GM18526 (cell line): Measurements from ENCODE around the gene UFSP2.

Experiments used
- POLR2A ChIP-seq: IDR thresholded peaks from 3 replicates; pipeline ENCODE4 v1.6.1; 2011; ENCODE audit not compliant: insufficient read length; ENCODE audit errors: extremely low read depth

The UFSP2 gene

DNA sequence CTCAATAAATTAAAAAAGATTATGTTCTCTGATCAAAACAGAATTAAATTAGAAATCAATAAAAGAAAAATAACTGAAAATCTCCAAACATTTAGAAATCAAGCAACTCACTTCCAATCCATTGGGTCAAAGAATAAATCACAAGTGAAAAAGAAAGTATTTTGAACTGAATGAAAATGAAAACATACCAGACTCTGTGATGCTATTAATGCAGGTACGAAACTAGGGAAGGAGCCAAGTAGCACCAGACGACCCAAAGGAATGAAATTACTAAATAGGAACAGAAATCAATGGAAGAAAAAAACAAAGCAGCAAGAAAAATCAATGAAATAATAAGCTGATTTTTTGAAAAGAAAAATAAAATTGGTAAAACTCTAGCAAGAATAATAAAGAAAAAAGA is 30.4 kb upstream of the UFSP2 start:
- TF ChIP-seq POLR2A, result no peak

DNA sequence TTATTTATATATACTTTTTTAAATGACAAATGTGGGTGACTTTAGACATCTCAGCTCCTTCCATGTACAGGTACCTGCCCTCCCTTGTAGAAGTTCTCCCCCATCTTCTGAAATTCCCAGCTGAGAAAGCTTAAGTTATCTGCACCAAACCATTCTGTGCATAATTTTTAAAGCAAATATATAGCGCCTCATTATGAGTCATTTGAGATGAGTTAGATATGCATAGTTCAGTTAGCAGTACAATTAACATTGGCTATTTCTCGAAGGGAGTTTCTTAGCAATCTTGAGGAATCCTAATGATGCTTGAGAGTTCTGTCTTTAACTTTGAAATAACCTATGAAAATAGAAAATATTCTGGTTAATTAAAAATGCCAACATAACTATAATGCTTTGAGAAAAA is 19.4 kb upstream of the UFSP2 start:
- TF ChIP-seq POLR2A, result no peak

DNA sequence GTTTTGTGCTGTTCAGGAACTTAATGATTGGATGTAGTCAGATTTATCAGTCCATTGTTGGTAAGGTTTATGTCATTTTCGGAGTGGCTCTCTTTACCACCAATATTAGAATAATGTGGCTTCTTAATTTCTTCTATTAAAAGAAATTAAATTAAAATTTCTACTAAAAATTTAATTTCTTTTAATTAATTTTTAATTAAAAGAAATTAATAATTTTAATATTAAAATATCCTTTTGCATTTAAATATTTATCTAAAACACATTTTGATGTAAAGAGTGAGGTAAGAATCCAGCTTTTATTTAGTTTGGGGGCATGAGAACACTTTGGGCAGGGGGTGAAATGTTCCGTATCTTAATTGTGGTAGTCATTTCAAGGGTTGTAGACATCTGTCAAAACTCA is 15.7 kb upstream of the UFSP2 start:
- TF ChIP-seq POLR2A, result no peak

DNA sequence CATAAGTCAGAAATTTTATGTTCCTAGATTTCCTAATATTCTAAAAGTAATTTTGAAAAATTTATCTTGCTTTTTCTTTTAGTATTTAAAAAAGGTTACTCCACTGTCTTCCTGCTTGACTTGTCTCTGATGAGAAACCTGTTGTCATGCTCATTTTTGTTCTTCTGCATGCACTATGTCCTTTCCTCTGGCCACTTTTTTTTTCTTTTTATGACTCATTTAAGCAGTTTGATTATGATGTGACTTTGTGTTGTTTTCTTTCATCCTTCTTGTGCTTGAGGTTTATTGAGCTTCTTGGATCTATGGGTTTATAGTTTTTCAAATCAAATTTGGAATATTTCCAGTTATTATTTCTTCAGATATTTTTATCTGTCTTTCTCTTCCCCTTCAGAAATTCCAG is 12.0 kb upstream of the UFSP2 start:
- TF ChIP-seq POLR2A, result no peak

DNA sequence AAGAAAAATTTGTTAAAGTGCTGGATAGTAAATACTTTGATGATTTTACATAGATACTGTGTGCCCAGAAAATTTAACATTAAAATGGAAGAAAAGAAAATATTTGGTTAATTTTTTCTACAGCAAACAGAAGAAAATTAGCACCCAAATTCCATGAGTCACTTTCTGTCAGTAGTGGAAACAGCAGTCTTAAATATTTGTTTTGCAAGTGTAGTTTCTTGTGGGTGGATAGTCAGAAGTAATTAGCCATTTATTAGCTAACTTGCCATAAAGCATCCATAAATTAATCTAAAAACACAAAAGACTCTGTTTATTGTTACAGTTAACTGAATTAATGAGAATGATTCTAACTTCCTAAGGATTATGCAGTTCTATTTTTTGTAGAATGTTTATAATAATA is 9.7 kb upstream of the UFSP2 start:
- no peak for TF ChIP-seq POLR2A

DNA sequence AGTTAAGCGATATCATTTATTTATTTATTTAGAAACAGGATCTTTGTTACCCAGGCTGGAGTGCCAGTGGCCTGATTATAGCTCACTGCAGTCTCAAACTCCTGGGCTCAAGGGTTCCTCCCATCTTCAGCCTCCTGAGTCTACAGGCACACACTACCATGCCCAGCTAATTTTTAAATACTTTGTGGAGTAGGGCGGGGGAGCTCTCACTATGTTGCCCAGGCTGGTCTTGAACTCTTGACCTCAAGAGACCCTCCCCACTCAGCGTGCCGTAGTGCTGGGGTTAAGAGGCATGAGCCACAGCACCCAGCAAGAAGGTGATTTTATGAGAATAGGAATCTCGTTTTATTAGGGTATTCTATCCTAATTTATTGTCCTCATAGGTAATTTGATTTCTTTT is 3.9 kb upstream of the UFSP2 start:
- no peak for TF ChIP-seq POLR2A

DNA sequence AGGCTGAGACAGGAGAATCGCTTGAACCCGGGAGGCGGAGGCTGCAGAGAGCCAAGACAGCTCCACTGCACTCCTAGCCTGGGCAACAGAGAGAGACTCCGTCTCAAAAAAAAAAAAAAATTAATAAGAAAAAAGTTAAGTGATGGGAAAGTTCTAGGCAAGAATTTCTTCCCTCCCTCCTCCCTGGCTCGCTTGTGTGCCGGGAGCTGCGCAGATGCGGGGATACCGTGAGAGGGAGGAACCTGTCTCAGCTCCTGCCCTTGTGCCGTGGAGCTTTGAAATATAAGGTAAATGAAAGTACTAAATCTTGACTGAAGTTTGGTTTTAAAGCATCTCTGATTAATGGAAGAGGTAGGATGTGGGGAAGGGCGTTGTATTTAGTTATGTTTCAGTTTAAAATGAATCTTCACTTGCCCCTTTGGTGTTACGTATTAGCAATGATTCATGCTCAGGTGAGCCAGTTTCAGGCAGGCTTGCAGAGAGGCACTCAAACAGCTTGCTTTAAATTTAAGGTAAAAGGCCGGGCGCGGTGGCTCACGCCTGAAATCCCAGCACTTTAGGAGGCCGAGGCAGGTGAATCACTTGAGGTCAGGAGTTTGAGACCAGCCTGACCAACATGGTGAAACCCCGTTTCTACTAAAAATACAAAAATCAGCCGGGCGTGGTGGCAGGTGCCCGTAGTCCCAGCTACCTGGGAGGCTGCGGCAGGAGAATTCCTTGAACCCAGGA is 1.4 kb upstream of the UFSP2 start:
- no peak for TF ChIP-seq POLR2A

DNA sequence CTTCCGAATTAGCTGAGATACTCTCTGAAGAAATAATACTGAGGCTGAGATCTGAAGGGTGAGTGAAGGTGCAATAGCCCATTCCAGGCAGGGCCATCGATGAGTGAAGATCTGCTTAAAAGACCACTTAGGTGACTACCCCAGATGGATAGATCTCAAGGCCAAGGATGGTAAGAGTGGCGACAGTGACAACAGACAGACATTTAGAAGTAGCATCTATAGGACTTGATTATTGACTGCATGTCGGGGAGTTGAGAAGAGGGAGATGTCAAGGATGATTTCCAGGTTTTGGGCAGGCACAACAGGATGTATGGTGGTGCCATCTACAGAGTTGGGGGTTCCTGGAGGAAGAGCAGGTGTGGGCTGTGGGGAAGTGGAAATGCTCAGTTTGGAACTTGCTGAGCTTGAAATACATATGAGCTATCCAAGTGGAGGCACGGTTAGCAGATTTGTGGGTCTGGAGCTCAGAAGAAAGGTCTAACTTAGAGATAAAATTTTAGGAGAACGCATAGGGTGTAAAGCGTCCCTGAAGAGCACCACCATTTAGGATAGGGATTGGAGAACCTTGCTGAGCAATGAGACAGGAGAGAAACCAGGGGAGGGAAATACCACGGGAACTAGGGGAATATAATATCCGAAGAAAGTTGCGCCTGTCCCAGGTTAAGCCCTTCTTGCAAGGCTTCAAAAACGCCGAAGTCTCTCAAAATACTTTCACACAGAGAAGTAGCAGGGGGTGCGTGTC is 688 bp downstream of the UFSP2 start:
- no peak for TF ChIP-seq POLR2A

DNA sequence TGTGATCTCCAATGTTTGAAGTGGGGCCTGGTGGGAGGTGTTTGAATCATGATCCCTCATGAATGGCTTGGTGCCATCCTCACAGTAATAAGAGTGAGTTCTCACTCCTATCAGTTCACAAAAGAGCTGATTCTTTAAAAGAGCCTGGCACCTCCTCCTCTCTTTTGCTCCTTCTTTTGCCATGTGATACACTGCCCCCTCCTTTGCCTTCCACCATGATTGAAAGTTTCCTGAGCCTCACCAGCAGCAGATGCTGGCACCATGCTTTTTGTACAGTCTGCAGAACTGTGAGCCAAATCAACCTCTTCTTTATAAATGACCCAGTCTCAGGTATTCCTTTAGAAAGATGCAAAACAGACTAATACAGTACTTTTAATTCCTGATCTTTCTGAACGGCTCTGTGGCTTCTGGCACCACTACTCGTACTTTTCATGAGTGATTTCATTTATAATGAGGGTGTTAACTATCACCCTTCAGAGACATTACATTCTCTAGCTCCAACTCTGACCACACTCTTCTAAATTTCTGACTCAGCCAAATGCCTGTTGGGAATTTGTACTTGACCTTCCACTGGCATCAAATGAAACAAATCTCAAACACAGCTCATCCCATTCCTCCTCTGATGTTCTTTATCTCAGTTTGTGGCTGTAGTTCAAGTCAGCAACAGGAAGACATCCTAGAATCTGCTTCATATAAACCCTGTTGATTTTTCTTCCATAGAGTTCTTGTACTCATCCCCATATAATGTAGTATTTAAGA is 4.2 kb downstream of the UFSP2 start:
- TF ChIP-seq POLR2A, result no peak

DNA sequence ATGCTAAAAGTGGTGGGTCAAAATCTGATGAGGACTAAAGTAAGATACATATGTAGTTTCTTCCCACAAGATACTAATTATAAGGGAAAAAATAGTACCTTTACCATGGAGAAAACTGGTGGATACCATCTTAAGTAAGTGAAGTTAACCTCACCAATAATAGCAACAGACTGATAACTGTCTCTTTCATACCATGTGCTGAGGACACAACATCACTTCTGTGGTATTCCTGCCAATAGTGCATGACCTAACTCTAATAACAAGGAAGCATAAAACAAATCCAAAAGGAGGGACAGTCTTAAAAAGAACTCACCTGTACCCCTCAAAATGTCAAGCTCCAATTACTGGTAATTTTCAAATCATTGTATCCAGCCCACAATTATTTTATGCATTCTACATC is 8.8 kb downstream of the UFSP2 start:
- no peak for TF ChIP-seq POLR2A

DNA sequence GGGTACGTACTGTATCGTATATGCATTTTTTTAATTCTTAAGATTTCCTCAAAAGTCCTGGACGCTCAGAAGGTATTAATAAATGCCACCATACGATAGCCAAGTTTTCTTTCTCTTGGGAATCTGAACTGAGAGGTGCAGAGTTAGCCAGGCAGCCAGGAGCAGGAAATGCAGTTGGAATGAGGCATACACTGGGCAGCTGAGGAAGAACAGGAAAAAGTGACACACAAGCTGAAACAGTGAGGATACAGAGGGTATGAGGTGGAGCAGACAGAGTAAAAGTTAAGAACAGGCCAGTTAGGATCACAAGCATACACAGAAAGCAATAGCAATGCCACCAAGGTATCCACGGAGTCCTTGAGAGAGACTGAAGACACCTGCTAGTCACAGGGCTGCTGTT is 13.4 kb downstream of the UFSP2 start:
- TF ChIP-seq POLR2A, result no peak

DNA sequence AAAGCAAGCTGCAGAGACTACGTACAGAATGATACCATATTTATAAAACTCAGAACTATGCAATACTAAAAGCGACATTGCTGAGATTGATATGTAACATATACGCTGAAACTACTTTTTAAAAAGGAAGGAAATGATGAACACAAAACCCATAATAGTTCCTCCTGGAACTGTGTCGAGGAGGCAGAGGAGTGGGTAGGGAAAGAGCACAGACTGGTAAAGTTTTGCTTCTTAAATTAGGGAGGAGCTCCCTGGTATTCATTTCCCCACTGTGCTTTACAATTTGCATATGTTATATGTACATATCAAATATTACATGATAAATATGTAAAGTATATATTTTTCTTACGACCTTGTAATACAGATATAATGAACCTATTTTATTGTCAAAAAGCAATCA is 13.9 kb downstream of the UFSP2 start:
- TF ChIP-seq POLR2A, result no peak

DNA sequence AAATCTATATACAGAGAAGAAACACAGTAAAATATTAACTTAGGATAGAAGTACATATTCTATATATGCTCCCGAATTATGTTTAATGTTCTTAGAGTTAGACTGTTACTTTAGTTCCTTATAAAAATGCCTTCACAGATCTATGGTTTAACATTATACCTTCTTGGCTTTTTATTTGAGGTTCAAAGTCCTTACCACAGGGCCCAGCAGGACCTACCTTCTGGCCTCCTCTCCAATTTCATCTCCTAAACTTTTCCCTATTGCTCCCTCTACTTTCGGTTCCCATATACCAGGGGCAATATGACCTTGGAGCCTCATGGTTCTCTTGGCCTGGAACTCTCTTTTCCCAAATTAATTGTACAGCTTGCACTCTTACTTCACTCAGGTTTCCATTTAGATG is 17.3 kb downstream of the UFSP2 start:
- no peak for TF ChIP-seq POLR2A

DNA sequence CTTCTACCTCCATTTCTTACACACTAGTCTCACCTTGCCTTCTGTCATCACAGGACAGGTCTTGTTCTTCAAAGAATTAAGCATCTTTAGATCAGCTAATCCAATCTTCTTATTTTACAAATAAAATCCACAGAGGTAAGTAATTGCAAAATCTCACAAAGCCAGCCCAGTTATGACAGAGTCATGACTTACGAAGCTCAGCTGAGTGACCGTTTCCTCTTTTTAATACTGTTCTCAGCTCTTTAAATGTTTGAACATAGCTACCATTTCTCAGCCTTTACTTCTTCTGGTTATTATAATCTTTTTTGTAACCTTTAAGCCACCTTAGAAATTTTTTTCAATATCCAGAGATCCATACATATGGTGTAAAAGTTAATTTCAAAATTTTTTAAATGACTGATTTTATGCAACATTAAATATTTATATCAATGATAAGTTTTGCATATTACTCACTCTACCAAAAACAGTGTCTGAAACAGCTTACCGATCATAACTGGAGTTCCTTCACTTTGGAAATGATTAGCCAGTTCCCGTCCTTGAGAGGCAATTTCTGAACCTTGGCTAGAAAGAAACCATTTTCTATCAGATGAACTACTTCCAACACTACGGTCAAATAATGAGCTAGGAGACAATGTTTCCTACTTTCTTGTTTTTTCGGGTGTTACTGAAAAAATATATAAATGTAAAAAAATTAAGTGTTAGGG is 20.3 kb downstream of the UFSP2 start:
- no peak for TF ChIP-seq POLR2A

DNA sequence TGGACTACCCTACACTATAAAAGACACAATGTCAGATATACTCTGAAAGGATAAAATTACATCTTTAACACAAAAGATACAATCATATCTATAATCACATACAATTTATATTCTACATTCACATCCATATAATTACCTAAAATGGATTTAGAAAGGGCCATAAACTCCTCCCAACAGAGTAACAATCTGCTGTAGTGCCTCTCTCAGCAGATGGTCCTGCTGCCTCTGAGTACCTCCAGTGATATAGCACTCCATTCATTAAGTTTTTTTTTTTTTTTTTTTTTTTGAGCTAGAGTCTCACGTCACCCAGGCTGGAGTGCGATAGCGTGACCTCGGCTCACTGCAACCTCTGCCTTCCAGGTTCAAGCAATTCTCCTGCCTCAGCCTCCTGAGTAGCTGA is 21.7 kb downstream of the UFSP2 start:
- no peak for TF ChIP-seq POLR2A
